BLaER1 treated with 17β-estradiol and CSF1 and Interleukin-3, amounts not matched to agents 10 nM and 100 nM (cell line): ENCODE results near the gene APOM.
A peak's percentile ranks its signal among the peaks of the same experiment; 100 is the strongest.

Experiments used
- H3K27ac ChIP-seq, 11 experiments: shearing (Covaris generic); formaldehyde crosslinking; 2 replicates each; pipeline ENCODE4 v1.8.1; 2022
- H3K27me3 ChIP-seq, 11 experiments: shearing (Covaris generic); formaldehyde crosslinking; 2 replicates each; pipeline ENCODE4 v1.8.1; 2022
- H3K36me3 ChIP-seq, 11 experiments: shearing (Covaris generic); formaldehyde crosslinking; 2 replicates each; pipeline ENCODE4 v1.8.1; 2022
- H3K4me1 ChIP-seq, 10 experiments: shearing (Covaris generic); formaldehyde crosslinking; 2 replicates each; pipeline ENCODE4 v1.8.1; 2022
- H3K4me2 ChIP-seq, 11 experiments: shearing (Covaris generic); formaldehyde crosslinking; 2 replicates each; pipeline ENCODE4 v1.8.1; 2022
- H3K4me3 ChIP-seq, 10 experiments: shearing (Covaris generic); formaldehyde crosslinking; 2 replicates each; pipeline ENCODE4 v1.8.1; 2022
- H3K9ac ChIP-seq, 11 experiments: shearing (Covaris generic); formaldehyde crosslinking; 2 replicates each; pipeline ENCODE4 v1.8.1; 2022
- H3K9me3 ChIP-seq, 11 experiments: shearing (Covaris generic); formaldehyde crosslinking; replicated peaks in 1 of 11; 2 replicates each; pipeline ENCODE4 v1.8.1; 2022
- H4K20me1 ChIP-seq, 11 experiments: shearing (Covaris generic); formaldehyde crosslinking; 2 replicates each; pipeline ENCODE4 v1.8.1; 2022
- Cebpa-rat ChIP-seq, 11 experiments: shearing (Covaris generic); IDR thresholded peaks; 2 replicates each; pipeline ENCODE4 v1.8.1; 2022

Gene APOM

DNA sequence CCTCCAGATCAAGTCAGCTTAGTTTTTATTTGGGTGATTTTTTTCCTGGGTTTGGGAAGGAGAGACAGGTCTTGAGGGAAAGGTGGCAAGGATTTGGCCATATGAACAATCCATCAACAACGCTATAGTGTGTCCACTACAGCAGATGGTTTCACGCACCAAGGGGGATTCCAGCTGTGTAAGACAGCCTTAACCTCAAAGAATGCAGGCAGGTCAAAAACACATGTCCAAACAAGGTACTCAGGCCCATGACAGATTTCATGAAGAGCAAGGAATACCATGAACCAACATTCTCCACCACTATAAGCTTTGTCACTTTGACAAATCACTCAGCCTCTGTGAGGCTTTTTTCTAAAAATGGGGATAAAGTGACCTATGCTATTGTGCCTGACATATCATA is 38.7 kb upstream of the APOM start:
- peaks cover 0 to 4% (median 0%) of the 10 kb centered on the region in 11 experiments; a peak in 2 of 22 replicates for H3K27me3 ChIP-seq
- H3K36me3 ChIP-seq, result peaks cover 0 to 6% (median 5%) of the 10 kb centered on the region in 11 experiments; a peak in 10 of 22 replicates
- peak overlapping the region in 4 of 11 experiments; percentile 27 to 82 (median 80); a peak in 6 of 22 replicates for H3K9ac ChIP-seq
- H3K4me3 ChIP-seq, result peak overlapping the region in 3 of 10 experiments; percentile 56 to 62 (median 62); a peak in 6 of 20 replicates
- peaks cover 33 to 72% (median 46%) of the 10 kb centered on the region in 10 experiments for H3K4me1 ChIP-seq
- H4K20me1 ChIP-seq, result peaks cover under 1 to 12% (median 6%) of the 10 kb centered on the region in 11 experiments; a peak in 19 of 22 replicates
- TF ChIP-seq Cebpa-rat (IDR thresholded peaks at IDR 0.05), result no peak
- H3K27ac ChIP-seq, result peak overlapping the region in 3 of 11 experiments; percentile 78 to 83 (median 82); a peak in 5 of 22 replicates
- H3K4me2 ChIP-seq, result peak overlapping the region in 7 of 11 experiments; percentile 74 to 99 (median 95); a peak in 14 of 22 replicates
- no peaks in the 10 kb centered on the region for H3K9me3 ChIP-seq

DNA sequence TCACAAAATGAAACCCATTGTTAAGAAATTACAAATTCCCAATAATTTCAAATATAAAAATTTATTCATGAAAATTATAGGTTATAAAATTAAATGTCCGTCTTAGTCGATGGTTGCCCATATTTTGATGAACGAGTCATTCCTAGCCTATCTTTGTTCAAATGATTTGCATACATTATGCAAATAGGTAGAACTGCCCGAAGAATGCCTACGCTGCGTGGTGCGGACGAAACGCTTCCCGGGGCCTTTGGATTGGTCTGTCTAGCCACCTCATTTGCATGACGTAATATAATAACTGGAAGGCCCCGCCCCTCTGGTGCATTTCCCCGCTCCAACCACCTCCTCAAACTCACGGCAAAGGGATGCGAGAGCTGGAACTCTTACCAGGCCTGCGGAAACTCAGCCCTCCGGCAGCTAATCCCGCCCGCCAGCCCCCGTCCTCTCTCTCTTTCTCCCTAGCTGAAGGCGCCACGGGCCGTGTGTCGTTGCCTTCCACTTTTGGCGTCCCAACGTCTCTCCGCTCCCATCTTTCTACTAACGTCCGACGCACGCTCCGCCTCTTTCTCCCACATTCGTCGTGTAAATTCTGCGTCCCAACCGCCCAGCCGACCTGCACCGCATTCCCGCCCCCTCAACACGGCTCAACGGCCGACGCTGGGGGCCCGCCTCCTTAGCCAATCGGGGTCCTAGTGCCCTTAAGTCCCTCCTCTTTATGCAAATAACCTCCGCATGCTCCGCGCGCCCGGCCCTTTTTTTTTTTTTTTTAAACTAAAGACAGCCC is 35.7 kb upstream of the APOM start:
- peak overlapping the region; percentile 87 to 99 (median 99) for H3K9ac ChIP-seq
- peak overlapping the region; percentile 67 to 99 (median 94) for H3K4me3 ChIP-seq
- H4K20me1 ChIP-seq, result peaks cover 26 to 42% (median 36%) of the 10 kb centered on the region in 11 experiments; a peak in 20 of 22 replicates
- H3K4me1 ChIP-seq, result peaks cover 35 to 72% (median 42%) of the 10 kb centered on the region in 10 experiments
- H3K27ac ChIP-seq, result peak overlapping the region; percentile 87 to 99 (median 98)
- no peaks in the 10 kb centered on the region for H3K27me3 ChIP-seq
- peak overlapping the region; percentile 58 to 96 (median 75) for H3K4me2 ChIP-seq
- TF ChIP-seq Cebpa-rat (IDR thresholded peaks at IDR 0.05), result no peak
- H3K9me3 ChIP-seq, result no peaks in the 10 kb centered on the region
- H3K36me3 ChIP-seq, result peaks cover 20 to 36% (median 35%) of the 10 kb centered on the region in 11 experiments

DNA sequence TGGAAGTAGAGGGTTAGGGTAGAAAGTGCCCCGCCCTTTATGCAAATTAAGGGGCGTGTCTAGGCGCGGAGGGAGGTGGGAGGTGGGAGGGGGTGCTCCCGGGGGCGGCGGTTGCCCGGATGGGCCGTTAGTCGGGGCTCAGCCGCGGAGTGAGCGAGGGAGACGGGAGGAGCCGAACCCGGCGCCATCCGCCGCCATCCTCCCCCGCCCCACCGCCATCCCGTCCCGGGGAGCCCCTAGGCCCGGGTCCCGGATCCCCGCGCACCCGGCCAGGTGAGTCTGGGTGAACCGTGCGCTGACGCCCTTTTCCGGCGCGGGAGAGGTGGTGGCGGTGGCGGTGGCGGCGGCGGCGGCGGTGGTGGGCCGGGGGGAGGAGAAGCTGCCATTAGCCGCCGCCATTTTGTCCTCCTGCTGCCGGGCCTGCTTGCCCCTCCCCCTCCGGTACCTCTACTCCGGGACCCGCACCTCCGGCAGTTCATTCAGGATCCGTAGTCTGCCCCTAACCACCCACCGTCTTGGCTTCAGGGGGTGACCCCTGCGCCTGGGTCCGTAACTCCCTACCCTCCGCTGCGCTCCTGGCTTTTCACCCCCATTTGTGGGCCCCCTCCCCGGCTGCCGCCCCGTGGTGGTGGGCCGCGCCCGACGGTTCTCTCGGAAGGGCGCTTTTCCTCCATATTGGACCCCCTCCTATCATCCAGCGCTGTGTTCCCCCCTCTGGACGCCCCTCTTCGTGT is 34.9 kb upstream of the APOM start, which contains the start of gene PRRC2A:
TSS of gene PRRC2A (plus strand) at position 130 of the 734 bp plus-strand sequence. CDS start 2,075 bp downstream, outside the sequence.
- Histone ChIP-seq H3K27ac (peak within 1 kb of the TSS; percentile 92 to 99 (median 98)), H3K9ac (peak within 1 kb of the TSS; percentile 94 to 99 (median 99)), H3K4me2 (peak within 1 kb of the TSS; percentile 93 to 100 (median 96)), H3K4me3 (peak within 1 kb of the TSS; percentile 89 to 99 (median 96)), H4K20me1 (peaks cover 26 to 50% (median 43%) of the 10 kb centered on the region in 11 experiments; a peak in 20 of 22 replicates), H3K9me3 (no peaks in the 10 kb centered on the region), H3K27me3 (no peaks in the 10 kb centered on the region), H3K36me3 (peaks cover 28 to 44% (median 42%) of the 10 kb centered on the region in 11 experiments), H3K4me1 (peaks cover 27 to 64% (median 35%) of the 10 kb centered on the region in 10 experiments)
- TF ChIP-seq Cebpa-rat (IDR thresholded peaks at IDR 0.05), result no peak

DNA sequence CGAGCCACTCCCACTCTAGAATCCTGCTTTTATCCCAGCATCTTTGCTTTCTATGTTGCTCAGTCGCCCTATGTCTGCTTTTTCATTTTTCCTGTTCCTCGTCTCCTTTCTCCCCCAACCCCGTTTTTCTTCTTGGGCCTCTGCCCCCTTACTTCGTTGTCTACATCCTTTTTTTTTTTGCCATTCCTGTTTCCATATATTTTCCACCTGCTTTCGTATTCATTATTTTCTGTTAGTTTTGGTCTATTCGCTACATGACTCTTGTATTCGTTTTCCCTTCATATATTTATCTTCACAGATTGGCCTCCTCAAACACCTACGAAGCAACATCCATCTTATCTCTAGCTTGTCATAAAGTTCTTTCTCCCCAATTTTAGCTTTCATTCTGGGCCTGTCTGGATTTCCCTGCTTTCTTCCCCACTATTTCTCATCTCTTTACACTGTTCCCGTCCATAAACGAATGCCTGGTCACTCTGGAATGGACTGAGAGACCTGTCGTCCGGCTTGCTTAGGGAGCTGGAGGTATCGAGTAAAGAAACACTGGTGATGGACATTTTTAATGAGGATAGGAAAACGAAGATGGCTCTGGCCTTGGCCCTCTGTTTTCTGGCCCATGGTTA is 34.3 kb upstream of the APOM start:
- TF ChIP-seq Cebpa-rat (IDR thresholded peaks at IDR 0.05), result no peak
- Histone ChIP-seq H3K36me3 (peaks cover 35 to 50% (median 49%) of the 10 kb centered on the region in 11 experiments), H3K4me1 (peaks cover 20 to 57% (median 28%) of the 10 kb centered on the region in 10 experiments), H3K4me3 (peak overlapping the region; percentile 89 to 99 (median 96)), H3K9me3 (no peaks in the 10 kb centered on the region), H4K20me1 (peaks cover 32 to 57% (median 50%) of the 10 kb centered on the region in 11 experiments; a peak in 20 of 22 replicates), H3K9ac (peak overlapping the region; percentile 94 to 99 (median 99)), H3K27ac (peak overlapping the region; percentile 88 to 99 (median 98)), H3K27me3 (no peaks in the 10 kb centered on the region), H3K4me2 (peak overlapping the region; percentile 93 to 100 (median 96))

DNA sequence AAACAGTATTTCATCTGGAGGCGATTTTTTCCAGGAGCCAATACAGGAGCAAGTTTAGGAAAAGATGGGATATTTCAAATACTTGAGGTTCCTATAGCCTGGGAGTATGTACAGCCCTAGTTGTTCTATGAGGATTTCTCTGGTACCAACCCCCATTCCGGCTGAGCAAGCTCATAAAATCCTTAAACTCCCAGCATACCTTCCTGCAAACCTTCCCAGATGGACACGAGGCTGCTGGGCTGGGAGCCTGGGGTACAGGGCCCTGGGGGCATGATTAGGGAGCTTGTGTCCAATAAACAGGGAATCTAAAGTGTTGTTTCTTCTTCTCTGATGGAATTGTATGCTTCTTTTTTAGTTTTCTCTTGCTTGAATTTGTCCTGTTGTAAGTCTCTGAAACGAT is 33.7 kb upstream of the APOM start:
- Histone ChIP-seq H3K9me3 (no peaks in the 10 kb centered on the region), H3K4me3 (peak overlapping the region; percentile 89 to 99 (median 96)), H3K4me2 (peak overlapping the region; percentile 93 to 100 (median 96)), H4K20me1 (peaks cover 35 to 62% (median 55%) of the 10 kb centered on the region in 11 experiments; a peak in 20 of 22 replicates), H3K27me3 (no peaks in the 10 kb centered on the region), H3K4me1 (peaks cover 17 to 52% (median 23%) of the 10 kb centered on the region in 10 experiments), H3K9ac (peak overlapping the region; percentile 94 to 99 (median 99)), H3K36me3 (peaks cover 40 to 56% (median 55%) of the 10 kb centered on the region in 11 experiments), H3K27ac (peak overlapping the region in 10 of 11 experiments; percentile 96 to 99 (median 98); a peak in 20 of 22 replicates)
- no peak for TF ChIP-seq Cebpa-rat (IDR thresholded peaks at IDR 0.05)

DNA sequence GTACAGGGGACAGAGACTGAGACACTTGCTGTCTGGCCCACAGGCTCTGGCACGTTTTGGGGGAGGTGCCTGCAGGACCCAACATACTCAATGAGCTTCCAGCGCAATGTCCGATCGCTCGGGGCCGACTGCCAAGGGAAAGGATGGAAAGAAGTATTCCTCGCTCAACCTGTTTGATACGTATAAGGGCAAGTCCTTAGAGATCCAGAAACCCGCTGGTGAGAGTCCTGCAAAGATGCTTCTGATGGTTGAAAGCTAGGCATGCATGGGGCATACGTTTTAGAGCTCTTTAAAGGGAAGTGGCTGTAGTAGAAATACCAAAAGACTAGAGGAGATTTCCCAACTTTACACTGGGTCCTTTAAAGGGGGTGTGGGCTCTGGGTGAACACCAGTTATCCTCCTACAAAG is 33.0 kb upstream of the APOM start:
- Histone ChIP-seq H3K4me2 (peak overlapping the region; percentile 93 to 100 (median 96)), H3K4me3 (peak overlapping the region; percentile 89 to 99 (median 96); a peak in 17 of 20 replicates), H3K27me3 (no peaks in the 10 kb centered on the region), H3K4me1 (peaks cover 17 to 45% (median 23%) of the 10 kb centered on the region in 10 experiments), H4K20me1 (peaks cover 38 to 69% (median 62%) of the 10 kb centered on the region in 11 experiments; a peak in 20 of 22 replicates), H3K9ac (peak overlapping the region; percentile 94 to 99 (median 99); a peak in 21 of 22 replicates), H3K9me3 (no peaks in the 10 kb centered on the region), H3K36me3 (peaks cover 47 to 63% (median 62%) of the 10 kb centered on the region in 11 experiments), H3K27ac (peak overlapping the region in 6 of 11 experiments; percentile 96 to 99 (median 98); a peak in 5 of 22 replicates)
- TF ChIP-seq Cebpa-rat (IDR thresholded peaks at IDR 0.05), result no peak

DNA sequence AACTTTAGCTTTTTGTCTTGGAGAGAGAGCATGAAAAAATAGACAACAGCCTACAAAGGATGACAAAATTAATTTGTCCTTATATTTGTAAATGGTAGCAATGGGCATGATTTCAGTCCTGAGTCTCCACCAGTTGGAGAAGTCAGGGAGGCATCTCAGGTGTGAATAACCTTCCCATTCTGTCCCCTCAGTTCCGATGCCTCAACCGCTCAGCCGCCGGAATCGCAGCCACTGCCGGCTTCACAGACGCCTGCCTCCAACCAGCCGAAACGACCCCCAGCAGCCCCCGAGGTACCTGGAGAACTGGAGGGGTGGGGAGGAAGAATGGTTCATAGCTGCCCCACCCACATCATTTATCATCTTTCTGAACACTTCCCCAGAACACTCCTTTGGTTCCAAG is 31.6 kb upstream of the APOM start:
- H3K4me3 ChIP-seq, result no peak overlapping the region
- no peaks in the 10 kb centered on the region for H3K9me3 ChIP-seq
- H3K27ac ChIP-seq, result no peak overlapping the region
- no peak overlapping the region for H3K4me2 ChIP-seq
- H3K36me3 ChIP-seq, result peaks cover 61 to 77% (median 76%) of the 10 kb centered on the region in 11 experiments
- no peaks in the 10 kb centered on the region for H3K27me3 ChIP-seq
- H3K4me1 ChIP-seq, result peaks cover 17 to 34% (median 23%) of the 10 kb centered on the region in 10 experiments
- peaks cover 52 to 83% (median 76%) of the 10 kb centered on the region in 11 experiments; a peak in 21 of 22 replicates for H4K20me1 ChIP-seq
- no peak for TF ChIP-seq Cebpa-rat (IDR thresholded peaks at IDR 0.05)
- H3K9ac ChIP-seq, result peak overlapping the region in 2 of 11 experiments; percentile 15 to 18; a peak in 2 of 22 replicates

DNA sequence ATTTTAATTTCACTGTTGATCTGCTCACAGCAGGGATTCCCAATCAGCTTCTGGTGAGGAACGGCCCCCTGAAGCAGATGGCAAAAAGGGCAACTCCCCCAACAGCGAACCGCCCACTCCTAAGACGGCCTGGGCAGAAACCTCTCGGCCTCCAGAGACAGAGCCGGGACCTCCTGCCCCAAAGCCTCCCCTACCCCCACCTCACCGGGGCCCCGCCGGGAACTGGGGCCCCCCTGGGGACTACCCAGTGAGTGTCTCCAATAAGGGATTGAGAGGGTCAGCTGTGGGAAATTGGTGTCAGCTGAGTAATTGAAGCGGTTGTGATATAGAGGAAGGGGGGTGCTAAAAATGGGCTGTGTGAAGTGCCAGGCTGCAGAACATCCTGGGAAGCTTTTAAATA is 28.7 kb upstream of the APOM start:
- TF ChIP-seq Cebpa-rat (IDR thresholded peaks at IDR 0.05), result no peak
- no peaks in the 10 kb centered on the region for H3K9me3 ChIP-seq
- peak overlapping the region in 6 of 11 experiments; percentile 12 to 32 (median 23); a peak in 6 of 22 replicates for H3K9ac ChIP-seq
- peaks cover 68 to 100% (median 100%) of the 10 kb centered on the region in 11 experiments; a peak in 21 of 22 replicates for H4K20me1 ChIP-seq
- H3K27ac ChIP-seq, result no peak overlapping the region
- H3K27me3 ChIP-seq, result no peaks in the 10 kb centered on the region
- peaks cover 8 to 24% (median 11%) of the 10 kb centered on the region in 10 experiments for H3K4me1 ChIP-seq
- H3K4me3 ChIP-seq, result no peak overlapping the region
- H3K4me2 ChIP-seq, result no peak overlapping the region
- H3K36me3 ChIP-seq, result peaks cover 90 to 100% (median 100%) of the 10 kb centered on the region in 11 experiments
